Astrocyte (in vitro differentiated cells and primary cell): Measurements from ENCODE around the gene MFN2. TPM values are rescaled to one million over a fixed set of nuclear protein-coding genes. Genes with fewer than 3 reads are reported as not detected.

ENCODE experiments used
- DNase-seq: peaks from one replicate; pipeline ENCODE4 v3.0.0-alpha.2; 2010; ENCODE audit warnings: low read depth
- FAIRE-seq: peaks from 2 replicates; lab custom pipeline; 2011; peaks lifted over from hg19 to GRCh38; lab: Jason Lieb, UNC
- H2AFZ ChIP-seq: 2 replicates; pipeline ENCODE4 v1.6.0; 2012; ENCODE audit warnings: low read depth, low read length, inconsistent platforms
- H3K27ac ChIP-seq: 2 replicates; pipeline ENCODE4 v1.5.1; 2011; ENCODE audit warnings: low read depth, low read length, inconsistent platforms
- H3K27me3 ChIP-seq: 2 replicates; pipeline ENCODE4 v1.6.0; 2011; ENCODE audit warnings: low read length, inconsistent platforms; ENCODE audit not compliant: insufficient read depth
- H3K36me3 ChIP-seq: 2 replicates; pipeline ENCODE4 v1.5.1; 2011; ENCODE audit warnings: low read length, inconsistent platforms; ENCODE audit not compliant: insufficient read depth
- H3K4me1 ChIP-seq: 2 replicates; pipeline ENCODE4 v1.5.1; 2011; ENCODE audit warnings: low read length, inconsistent platforms; ENCODE audit not compliant: insufficient read depth
- H3K4me2 ChIP-seq: 2 replicates; pipeline ENCODE4 v1.6.0; 2012; ENCODE audit warnings: low read length, inconsistent platforms
- H3K4me3 ChIP-seq: 2 replicates; pipeline ENCODE4 v1.5.1; 2011; ENCODE audit warnings: low read depth, mild to moderate bottlenecking, low read length, inconsistent platforms; ENCODE audit not compliant: insufficient read depth
- H3K79me2 ChIP-seq: 2 replicates; pipeline ENCODE4 v1.6.0; 2012; ENCODE audit warnings: mild to moderate bottlenecking, low read length, inconsistent platforms; ENCODE audit not compliant: insufficient read depth
- H3K9ac ChIP-seq: 2 replicates; pipeline ENCODE4 v1.6.0; 2012; ENCODE audit warnings: mild to moderate bottlenecking, low read length, inconsistent platforms
- H3K9me3 ChIP-seq: 2 replicates; pipeline ENCODE4 v1.5.1; 2012; ENCODE audit warnings: low read depth, mild to moderate bottlenecking, low read length, inconsistent platforms; ENCODE audit not compliant: insufficient read depth
- H4K20me1 ChIP-seq: 2 replicates; pipeline ENCODE4 v1.6.0; 2012; ENCODE audit warnings: low read length, inconsistent platforms; ENCODE audit not compliant: insufficient read depth
- H3K27ac Mint-ChIP-seq: one replicate; pipeline ENCODE4 v1.8.0; 2021; ENCODE audit warnings: mild to moderate bottlenecking, mixed read lengths; ENCODE audit not compliant: unreplicated experiment
- H3K27me3 Mint-ChIP-seq: one replicate; pipeline ENCODE4 v1.8.0; 2021; ENCODE audit warnings: low read depth, mixed read lengths; ENCODE audit not compliant: unreplicated experiment
- H3K36me3 Mint-ChIP-seq: one replicate; pipeline ENCODE4 v1.8.0; 2021; ENCODE audit warnings: low read depth, mixed read lengths; ENCODE audit not compliant: unreplicated experiment
- H3K4me1 Mint-ChIP-seq: one replicate; pipeline ENCODE4 v1.8.0; 2021; ENCODE audit warnings: low read depth, mixed read lengths; ENCODE audit not compliant: unreplicated experiment
- H3K4me3 Mint-ChIP-seq: one replicate; pipeline ENCODE4 v1.8.0; 2021; ENCODE audit warnings: mild to moderate bottlenecking, moderate library complexity, mixed read lengths; ENCODE audit not compliant: unreplicated experiment
- H3K9me3 Mint-ChIP-seq: one replicate; pipeline ENCODE4 v1.8.0; 2021; ENCODE audit warnings: mild to moderate bottlenecking, mixed read lengths; ENCODE audit not compliant: unreplicated experiment
- EZH2 ChIP-seq: IDR thresholded peaks from 2 replicates; pipeline ENCODE4 v1.6.1; 2012; ENCODE audit warnings: mild to moderate bottlenecking, low read length, inconsistent platforms; ENCODE audit not compliant: insufficient read depth
- total RNA-seq: library from RNA; stranded (reverse); gene quantifications from 2 replicates; pipeline ENCODE4 v1.2.1, GENCODE V29; 2021
- TF ChIP-seq, protein P1 (sequence below): IDR thresholded peaks from 2 replicates; pipeline ENCODE4 v1.5.1; 2011; ENCODE audit warnings: low read depth, mild to moderate bottlenecking, inconsistent platforms, low read length, moderate library complexity; ENCODE audit not compliant: insufficient read depth

The MFN2 gene
- total RNA-seq, 1 donor from 2014 or later, result 75.5 TPM

DNA sequence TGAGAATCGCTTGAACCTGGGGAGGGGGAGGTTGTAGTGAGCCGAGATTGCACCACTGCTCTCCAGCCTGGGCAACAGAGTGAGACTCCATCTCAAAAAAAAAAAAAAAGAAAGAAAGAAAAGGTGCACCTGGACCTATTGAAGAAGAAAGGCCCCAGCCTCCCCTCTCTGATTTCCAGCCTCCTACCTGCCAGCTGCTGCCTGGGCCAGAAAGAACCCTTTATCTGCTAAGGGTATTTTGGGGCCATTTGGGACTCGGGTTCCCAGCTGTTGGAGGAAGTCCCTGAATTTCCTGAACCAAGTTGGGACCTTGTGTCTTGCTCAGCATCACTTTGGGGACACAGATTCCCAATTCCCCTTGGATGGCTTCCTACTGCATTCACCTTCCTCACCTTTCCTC, 79.0 kb downstream of the MFN2 start:
- H3K4me3 ChIP-seq, result no peak overlapping the region
- FAIRE-seq (no peak), DNase-seq (no peak)
- no peaks in the 10 kb centered on the region for H3K79me2 ChIP-seq
- H3K4me1 ChIP-seq, result peaks cover 3% of the 10 kb centered on the region
- H3K4me2 ChIP-seq, result no peak overlapping the region
- Mint-ChIP-seq H3K36me3 (no peaks in the 10 kb centered on the region), H3K27ac (peak overlapping the region; percentile 44), H3K4me3 (no peak overlapping the region), H3K4me1 (peaks cover 2% of the 10 kb centered on the region), H3K9me3 (peaks cover 2% of the 10 kb centered on the region), H3K27me3 (peaks cover 17% of the 10 kb centered on the region)
- no peaks in the 10 kb centered on the region for H4K20me1 ChIP-seq
- H3K9ac ChIP-seq, result no peak overlapping the region
- TF ChIP-seq, protein P1, sequence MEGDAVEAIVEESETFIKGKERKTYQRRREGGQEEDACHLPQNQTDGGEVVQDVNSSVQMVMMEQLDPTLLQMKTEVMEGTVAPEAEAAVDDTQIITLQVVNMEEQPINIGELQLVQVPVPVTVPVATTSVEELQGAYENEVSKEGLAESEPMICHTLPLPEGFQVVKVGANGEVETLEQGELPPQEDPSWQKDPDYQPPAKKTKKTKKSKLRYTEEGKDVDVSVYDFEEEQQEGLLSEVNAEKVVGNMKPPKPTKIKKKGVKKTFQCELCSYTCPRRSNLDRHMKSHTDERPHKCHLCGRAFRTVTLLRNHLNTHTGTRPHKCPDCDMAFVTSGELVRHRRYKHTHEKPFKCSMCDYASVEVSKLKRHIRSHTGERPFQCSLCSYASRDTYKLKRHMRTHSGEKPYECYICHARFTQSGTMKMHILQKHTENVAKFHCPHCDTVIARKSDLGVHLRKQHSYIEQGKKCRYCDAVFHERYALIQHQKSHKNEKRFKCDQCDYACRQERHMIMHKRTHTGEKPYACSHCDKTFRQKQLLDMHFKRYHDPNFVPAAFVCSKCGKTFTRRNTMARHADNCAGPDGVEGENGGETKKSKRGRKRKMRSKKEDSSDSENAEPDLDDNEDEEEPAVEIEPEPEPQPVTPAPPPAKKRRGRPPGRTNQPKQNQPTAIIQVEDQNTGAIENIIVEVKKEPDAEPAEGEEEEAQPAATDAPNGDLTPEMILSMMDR, result no peak
- no peak for TF ChIP-seq EZH2
- no peaks in the 10 kb centered on the region for H3K9me3 ChIP-seq
- peaks cover 29% of the 10 kb centered on the region for H3K27me3 ChIP-seq
- H3K36me3 ChIP-seq, result no peaks in the 10 kb centered on the region
- H3K27ac ChIP-seq, result no peak overlapping the region
- H2AFZ ChIP-seq, result no peak overlapping the region

DNA sequence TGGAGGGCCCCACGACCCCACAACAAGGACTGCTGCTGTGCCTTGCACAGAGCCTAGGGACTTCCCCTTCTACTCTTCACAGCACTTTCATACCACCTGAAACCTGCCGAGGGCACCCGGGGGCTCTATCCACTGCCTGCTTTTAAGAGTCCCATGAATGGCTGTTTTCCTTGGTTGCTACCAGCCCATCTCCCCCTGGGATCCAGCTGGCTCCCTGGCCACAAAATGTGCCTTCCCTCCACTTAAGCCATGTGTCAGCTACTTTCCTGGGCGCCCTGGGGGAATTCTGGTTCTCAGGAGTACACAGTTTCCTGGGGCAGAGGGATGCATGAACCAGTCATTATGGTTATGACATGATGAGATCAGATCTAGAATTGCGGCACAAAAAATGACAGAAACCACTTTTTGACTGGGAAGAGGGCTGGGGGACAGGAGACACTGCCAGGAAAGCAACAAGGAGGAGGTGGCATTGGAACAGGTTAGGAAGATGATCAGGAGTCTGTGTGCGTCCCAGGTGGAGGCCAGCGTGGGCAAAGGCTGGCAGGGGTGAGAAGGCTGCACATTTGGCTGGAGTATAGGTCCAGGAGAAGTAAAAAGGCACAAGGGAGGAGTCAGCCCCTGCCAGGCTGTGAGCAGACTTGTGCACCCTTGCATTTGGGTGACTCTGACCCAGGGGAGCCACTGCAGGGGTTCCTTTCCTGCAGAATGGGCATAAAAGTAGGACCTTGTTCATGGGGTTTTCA, 79.6 kb downstream of the MFN2 start:
- Histone ChIP-seq H3K27me3 (peaks cover 36% of the 10 kb centered on the region), H3K9ac (no peak overlapping the region), H3K9me3 (no peaks in the 10 kb centered on the region), H3K4me3 (no peak overlapping the region), H2AFZ (no peak overlapping the region), H3K36me3 (no peaks in the 10 kb centered on the region), H4K20me1 (no peaks in the 10 kb centered on the region), H3K4me2 (no peak overlapping the region), H3K27ac (no peak overlapping the region), H3K4me1 (peaks cover 3% of the 10 kb centered on the region), H3K79me2 (no peaks in the 10 kb centered on the region)
- DNase-seq, result no peak
- Mint-ChIP-seq H3K27me3 (peaks cover 23% of the 10 kb centered on the region), H3K4me3 (no peak overlapping the region), H3K27ac (peak overlapping the region; percentile 44), H3K4me1 (no peaks in the 10 kb centered on the region), H3K36me3 (peaks cover 1% of the 10 kb centered on the region), H3K9me3 (peaks cover 2% of the 10 kb centered on the region)
- no peak for FAIRE-seq
- no peak for TF ChIP-seq EZH2
- TF ChIP-seq, protein P1, result no peak

DNA sequence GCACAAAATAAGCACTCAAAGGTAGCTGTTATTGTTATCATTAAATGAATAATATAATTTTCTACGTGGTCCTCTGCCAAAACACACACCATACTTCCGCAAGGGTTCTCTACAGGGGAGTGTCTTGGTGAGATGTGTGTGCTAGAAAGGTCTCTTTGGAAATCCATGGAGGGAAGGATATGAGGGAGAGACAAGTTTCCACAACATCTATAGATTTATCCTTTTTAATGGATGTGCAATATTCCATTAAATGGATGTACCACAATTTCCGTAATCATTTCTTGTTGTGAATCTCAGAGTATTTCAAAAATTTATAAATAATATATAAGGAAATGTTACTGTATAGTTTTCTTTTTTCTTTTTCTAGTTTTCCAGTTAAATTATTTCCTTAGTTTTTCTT, 80.3 kb downstream of the MFN2 start:
- Mint-ChIP-seq H3K27ac (no peak overlapping the region), H3K9me3 (peaks cover 2% of the 10 kb centered on the region), H3K4me3 (no peak overlapping the region), H3K4me1 (no peaks in the 10 kb centered on the region), H3K27me3 (peaks cover 23% of the 10 kb centered on the region), H3K36me3 (peaks cover 1% of the 10 kb centered on the region)
- no peak overlapping the region for H3K27ac ChIP-seq
- no peaks in the 10 kb centered on the region for H3K79me2 ChIP-seq
- no peak overlapping the region for H2AFZ ChIP-seq
- no peaks in the 10 kb centered on the region for H4K20me1 ChIP-seq
- TF ChIP-seq, protein P1, result no peak
- no peak for TF ChIP-seq EZH2
- H3K4me2 ChIP-seq, result no peak overlapping the region
- peaks cover 40% of the 10 kb centered on the region for H3K27me3 ChIP-seq
- H3K9me3 ChIP-seq, result no peaks in the 10 kb centered on the region
- H3K4me1 ChIP-seq, result peaks cover 3% of the 10 kb centered on the region
- FAIRE-seq (no peak), DNase-seq (no peak)
- H3K36me3 ChIP-seq, result no peaks in the 10 kb centered on the region
- no peak overlapping the region for H3K4me3 ChIP-seq
- no peak overlapping the region for H3K9ac ChIP-seq
